ENCODE measurements around the gene VPS13D.

VPS13D gene

DNA sequence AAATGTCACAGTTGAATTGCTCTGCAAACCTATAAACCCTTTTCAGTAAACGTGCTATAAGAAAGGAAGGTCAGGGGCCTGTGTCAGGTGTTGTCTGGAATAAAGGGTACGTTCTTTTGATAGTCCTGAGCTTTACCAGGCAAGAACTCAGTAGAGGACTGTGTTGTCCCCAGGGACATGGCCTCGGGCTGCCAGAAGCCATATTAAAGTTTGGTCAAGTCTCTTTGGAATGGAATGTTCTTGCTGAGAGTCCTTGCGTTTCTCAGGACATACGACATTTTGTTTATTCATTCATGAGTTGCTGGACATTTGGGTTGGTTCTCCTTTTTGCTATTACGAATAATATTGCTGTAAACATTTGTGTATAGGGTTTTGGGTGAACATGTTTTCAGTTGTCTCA lies 16.8 kb downstream of the VPS13D start:
- DNase-seq (ENCODE audit: low read depth): no peak
- no peak overlapping the region for H3K4me3 ChIP-seq (ENCODE audit: low read depth, low read length)
- no peak for TF ChIP-seq POLR2A (IDR thresholded peaks at IDR 0.05; ENCODE audit: extremely low read depth, insufficient read length)
- TF ChIP-seq, protein P1, sequence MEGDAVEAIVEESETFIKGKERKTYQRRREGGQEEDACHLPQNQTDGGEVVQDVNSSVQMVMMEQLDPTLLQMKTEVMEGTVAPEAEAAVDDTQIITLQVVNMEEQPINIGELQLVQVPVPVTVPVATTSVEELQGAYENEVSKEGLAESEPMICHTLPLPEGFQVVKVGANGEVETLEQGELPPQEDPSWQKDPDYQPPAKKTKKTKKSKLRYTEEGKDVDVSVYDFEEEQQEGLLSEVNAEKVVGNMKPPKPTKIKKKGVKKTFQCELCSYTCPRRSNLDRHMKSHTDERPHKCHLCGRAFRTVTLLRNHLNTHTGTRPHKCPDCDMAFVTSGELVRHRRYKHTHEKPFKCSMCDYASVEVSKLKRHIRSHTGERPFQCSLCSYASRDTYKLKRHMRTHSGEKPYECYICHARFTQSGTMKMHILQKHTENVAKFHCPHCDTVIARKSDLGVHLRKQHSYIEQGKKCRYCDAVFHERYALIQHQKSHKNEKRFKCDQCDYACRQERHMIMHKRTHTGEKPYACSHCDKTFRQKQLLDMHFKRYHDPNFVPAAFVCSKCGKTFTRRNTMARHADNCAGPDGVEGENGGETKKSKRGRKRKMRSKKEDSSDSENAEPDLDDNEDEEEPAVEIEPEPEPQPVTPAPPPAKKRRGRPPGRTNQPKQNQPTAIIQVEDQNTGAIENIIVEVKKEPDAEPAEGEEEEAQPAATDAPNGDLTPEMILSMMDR (IDR thresholded peaks at IDR 0.05; ENCODE audit: low read depth, low read length): no peak
- no peak for TF ChIP-seq MYC (IDR thresholded peaks at IDR 0.05; ENCODE audit: low read depth, low read length)
- TF ChIP-seq, protein P2, sequence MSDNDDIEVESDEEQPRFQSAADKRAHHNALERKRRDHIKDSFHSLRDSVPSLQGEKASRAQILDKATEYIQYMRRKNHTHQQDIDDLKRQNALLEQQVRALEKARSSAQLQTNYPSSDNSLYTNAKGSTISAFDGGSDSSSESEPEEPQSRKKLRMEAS (IDR thresholded peaks at IDR 0.05; ENCODE audit: low read depth, low read length): no peak

GRCh38 chr1:12249181-12249580 lies 19.4 kb downstream of the VPS13D start:
- no peak overlapping the region for H3K4me3 ChIP-seq (ENCODE audit: low read depth, low read length)
- DNase-seq (ENCODE audit: low read depth): no peak
- TF ChIP-seq, protein P1 (IDR thresholded peaks at IDR 0.05; ENCODE audit: low read depth, low read length): no peak
- no peak for TF ChIP-seq POLR2A (IDR thresholded peaks at IDR 0.05; ENCODE audit: extremely low read depth, insufficient read length)
- no peak for TF ChIP-seq MYC (IDR thresholded peaks at IDR 0.05; ENCODE audit: low read depth, low read length)
- TF ChIP-seq, protein P2 (IDR thresholded peaks at IDR 0.05; ENCODE audit: low read depth, low read length): no peak

DNA sequence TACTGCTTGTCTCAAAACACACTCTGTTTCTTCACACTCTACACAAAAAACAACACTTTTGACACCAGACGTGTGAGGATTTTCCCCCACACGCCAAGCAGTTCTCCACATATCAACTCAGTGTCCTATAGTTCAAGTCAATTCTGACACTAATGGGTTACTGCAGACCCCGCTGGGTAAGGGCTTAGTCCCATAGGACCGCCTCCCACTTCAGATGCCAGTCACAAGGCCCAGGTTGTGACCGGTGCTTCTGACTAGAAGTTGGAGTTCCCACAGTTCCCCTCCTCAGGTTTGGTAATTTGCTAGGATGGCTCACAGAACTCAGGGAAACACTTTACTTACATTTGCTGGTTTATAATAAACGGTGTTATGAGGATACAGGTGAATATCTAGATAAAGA lies 19.9 kb downstream of the VPS13D start:
- no peak for DNase-seq (ENCODE audit: low read depth)
- TF ChIP-seq POLR2A (IDR thresholded peaks at IDR 0.05; ENCODE audit: extremely low read depth, insufficient read length): no peak
- TF ChIP-seq, protein P2 (IDR thresholded peaks at IDR 0.05; ENCODE audit: low read depth, low read length): no peak
- TF ChIP-seq, protein P1 (IDR thresholded peaks at IDR 0.05; ENCODE audit: low read depth, low read length): no peak
- no peak for TF ChIP-seq MYC (IDR thresholded peaks at IDR 0.05; ENCODE audit: low read depth, low read length)
- H3K4me3 ChIP-seq (ENCODE audit: low read depth, low read length): no peak overlapping the region

GRCh38 chr1:12251442-12251841 lies 21.6 kb downstream of the VPS13D start:
- TF ChIP-seq POLR2A (IDR thresholded peaks at IDR 0.05; ENCODE audit: extremely low read depth, insufficient read length) (no peak), MYC (IDR thresholded peaks at IDR 0.05; ENCODE audit: low read depth, low read length) (no peak)
- TF ChIP-seq, protein P2 (IDR thresholded peaks at IDR 0.05; ENCODE audit: low read depth, low read length): no peak
- TF ChIP-seq, protein P1 (IDR thresholded peaks at IDR 0.05; ENCODE audit: low read depth, low read length): no peak
- no peak overlapping the region for H3K4me3 ChIP-seq (ENCODE audit: low read depth, low read length)
- DNase-seq (ENCODE audit: low read depth): no peak

DNA sequence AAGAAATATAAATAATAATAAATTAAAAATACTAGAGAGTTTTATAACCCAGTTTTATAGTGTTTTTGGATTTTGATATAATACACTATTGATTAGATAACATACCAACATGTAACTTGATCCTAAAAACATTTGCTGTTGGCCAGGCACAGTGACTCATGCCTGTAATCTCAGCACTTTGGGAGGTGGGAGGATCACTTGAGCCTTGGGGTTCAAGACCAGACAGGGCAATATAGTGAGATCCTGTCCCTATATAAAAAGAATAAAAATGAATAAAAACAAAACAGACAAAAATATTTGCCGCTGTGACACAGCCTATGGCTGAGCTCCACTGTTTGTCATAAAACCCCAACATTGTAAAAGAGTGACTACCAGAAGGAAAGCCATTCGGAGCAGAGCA lies 26.1 kb downstream of the VPS13D start:
- DNase-seq (ENCODE audit: low read depth): no peak
- H3K4me3 ChIP-seq (ENCODE audit: low read depth, low read length): no peak overlapping the region
- TF ChIP-seq, protein P2 (IDR thresholded peaks at IDR 0.05; ENCODE audit: low read depth, low read length): no peak
- TF ChIP-seq POLR2A (IDR thresholded peaks at IDR 0.05; ENCODE audit: extremely low read depth, insufficient read length) (no peak), MYC (IDR thresholded peaks at IDR 0.05; ENCODE audit: low read depth, low read length) (no peak)
- TF ChIP-seq, protein P1 (IDR thresholded peaks at IDR 0.05; ENCODE audit: low read depth, low read length): no peak

- TF ChIP-seq, protein P1 (IDR thresholded peaks at IDR 0.05; ENCODE audit: low read depth, low read length): no peak
- TF ChIP-seq POLR2A (IDR thresholded peaks at IDR 0.05; ENCODE audit: extremely low read depth, insufficient read length): no peak
- TF ChIP-seq MYC (IDR thresholded peaks at IDR 0.05; ENCODE audit: low read depth, low read length): no peak
- TF ChIP-seq, protein P2 (IDR thresholded peaks at IDR 0.05; ENCODE audit: low read depth, low read length): no peak
- DNase-seq (ENCODE audit: low read depth): no peak
- H3K4me3 ChIP-seq (ENCODE audit: low read depth, low read length): no peak overlapping the region
Observed at GRCh38 chr1:12258272-12258671, 28.4 kb downstream of the VPS13D start.
